HG03571 (cell line): ENCODE measurements around the gene GNG14.
"Not testable (repeated sequence)": the region's sequence is repeated elsewhere in the genome, so short reads cannot be mapped to it uniquely, and the experiment has no call there.

Source experiments
- ATAC-seq: cut with Tn5 transposase; IDR thresholded peaks from one replicate; pipeline ENCODE4 v1.9.1; 2021; ENCODE audit not compliant: unreplicated experiment

GNG14 gene

GRCh38 chr19:12666265-12667048 is 21.3 kb upstream of the GNG14 start, which contains the start of the genes MAN2B1 and WDR83:
TSS of gene MAN2B1 (minus strand) at chr19:12666742. CDS start at chr19:12666701, 41 bp downstream.
TSS of gene WDR83 (plus strand) at chr19:12666807. CDS start at chr19:12669791, 2,984 bp downstream.
- ATAC-seq, result no peak

DNA sequence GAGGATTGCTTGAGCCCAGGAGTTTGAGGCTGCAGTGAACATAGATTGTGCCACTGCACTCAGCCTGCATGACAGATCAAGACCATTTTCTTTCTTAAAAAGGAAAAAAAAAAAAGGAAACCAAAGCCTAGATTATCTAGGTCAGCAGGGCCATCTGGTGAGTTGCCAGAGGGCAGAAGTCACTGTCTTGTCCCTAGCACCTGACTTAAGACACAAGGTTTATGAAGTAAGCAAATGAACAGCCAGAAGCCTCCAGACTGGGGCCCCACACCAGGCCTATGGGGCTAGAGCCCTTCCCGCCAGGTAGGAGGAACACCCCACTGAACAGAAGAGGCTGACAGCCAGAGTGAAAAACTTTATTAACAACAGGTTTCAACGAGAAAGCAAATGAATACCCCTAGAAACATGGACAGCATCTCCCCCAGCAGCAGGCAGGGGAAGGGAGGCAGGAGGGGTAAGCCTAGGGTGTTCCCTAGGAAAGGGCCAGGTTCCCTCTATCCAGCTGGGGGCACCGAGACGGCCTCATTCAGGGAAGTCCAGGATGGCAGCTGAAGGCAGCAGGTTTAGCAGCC is 20.0 kb upstream of the GNG14 start:
- ATAC-seq, result no peak

GRCh38 chr19:12668346-12668745 is 19.5 kb upstream of the GNG14 start:
- no peak for ATAC-seq

- no peak for ATAC-seq
Observed at GRCh38 chr19:12668932-12669269, 18.9 kb upstream of the GNG14 start.

- no peak for ATAC-seq
Observed at GRCh38 chr19:12669270-12670158, 18.3 kb upstream of the GNG14 start.

DNA sequence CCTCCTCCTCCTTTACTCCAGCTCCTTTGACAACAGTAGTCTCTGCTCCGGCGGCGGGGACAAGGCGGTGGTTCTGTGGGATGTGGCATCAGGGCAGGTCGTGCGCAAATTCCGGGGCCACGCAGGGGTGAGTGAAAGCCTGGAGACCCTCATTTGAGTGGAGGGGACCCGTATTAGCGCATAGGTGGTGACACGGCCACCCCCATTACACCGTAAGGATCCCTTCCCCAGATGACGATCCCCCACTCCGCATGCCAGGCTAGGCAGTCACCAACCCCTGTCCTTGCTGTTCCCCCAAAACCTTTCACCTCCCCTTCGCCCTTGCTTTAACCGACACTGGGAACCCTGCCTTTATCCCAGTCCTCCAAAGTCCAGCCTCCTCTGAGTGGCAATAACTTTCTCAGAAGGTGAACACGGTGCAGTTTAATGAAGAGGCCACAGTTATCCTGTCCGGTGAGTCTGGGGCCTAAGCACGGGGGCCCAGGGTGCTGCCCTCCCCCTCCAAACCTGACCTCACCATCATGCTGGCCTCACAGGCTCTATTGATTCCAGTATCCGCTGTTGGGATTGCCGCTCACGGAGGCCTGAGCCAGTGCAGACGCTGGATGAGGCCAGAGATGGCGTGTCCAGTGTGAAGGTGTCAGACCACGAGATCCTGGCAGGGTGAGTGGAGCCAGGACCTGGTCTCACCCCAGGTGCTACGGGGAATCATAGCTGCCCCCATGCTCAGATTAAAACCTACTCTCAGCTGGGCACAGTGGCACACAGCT is 17.5 kb upstream of the GNG14 start:
- no peak for ATAC-seq

GRCh38 chr19:12672744-12673143 is 15.1 kb upstream of the GNG14 start:
- no peak for ATAC-seq

DNA sequence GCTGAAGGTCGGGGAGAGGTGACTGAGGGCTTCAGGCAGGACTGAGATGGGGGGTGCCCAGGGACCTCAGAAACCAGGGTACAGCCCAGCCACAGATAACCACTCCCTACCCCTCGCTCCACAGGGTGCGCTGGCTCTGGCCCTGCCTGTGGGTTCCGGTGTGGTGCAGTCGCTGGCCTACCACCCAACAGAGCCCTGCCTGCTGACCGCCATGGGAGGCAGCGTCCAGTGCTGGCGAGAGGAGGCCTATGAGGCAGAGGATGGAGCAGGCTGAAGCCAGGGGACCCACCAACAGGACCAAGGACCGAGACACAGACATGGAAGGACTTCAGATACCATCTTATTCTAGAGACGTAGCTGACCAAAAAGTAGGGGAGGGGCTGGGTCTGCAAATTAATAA is 12.4 kb upstream of the GNG14 start:
- ATAC-seq, result no peak

DNA sequence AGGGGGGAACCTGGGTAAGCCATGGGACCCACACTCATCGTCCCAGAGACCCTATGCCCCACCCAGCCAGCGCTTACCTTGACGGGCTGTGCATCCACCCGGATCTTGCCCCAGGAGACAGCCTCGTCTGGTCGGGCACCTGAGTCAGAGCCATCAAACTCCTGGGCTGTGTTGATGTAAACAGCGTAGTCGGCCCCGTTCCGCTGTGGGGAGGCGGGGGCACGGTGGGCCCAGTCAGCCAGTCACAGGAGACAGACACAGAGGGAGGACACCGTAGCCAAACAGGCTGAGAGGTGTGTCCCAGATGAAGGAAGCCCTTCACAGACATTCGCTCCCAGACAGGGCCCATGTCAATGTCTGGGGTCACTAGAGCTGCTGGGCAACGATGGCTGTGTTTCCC is 11.9 kb upstream of the GNG14 start:
- no peak for ATAC-seq

GRCh38 chr19:12676384-12676792 is 11.4 kb upstream of the GNG14 start:
- ATAC-seq, result no peak

DNA sequence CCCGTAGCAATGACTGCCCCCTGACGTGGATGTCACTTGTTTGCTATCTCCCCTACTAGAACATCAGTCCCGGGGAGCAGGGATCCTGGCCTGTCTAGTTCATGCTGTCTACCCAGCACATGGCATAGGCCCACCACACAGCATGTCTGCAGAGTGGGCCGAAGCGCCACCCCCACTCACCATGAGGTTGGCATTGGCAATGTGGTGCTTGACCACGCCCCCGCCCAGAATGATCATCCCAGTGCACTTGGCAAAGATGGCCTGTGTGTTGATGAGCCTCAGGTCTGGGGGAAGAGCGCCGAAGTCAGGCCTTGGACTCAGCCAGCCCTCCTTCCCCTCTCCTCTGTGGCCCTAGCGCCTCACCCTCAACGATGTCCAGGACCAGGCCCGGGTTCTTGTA is 10.9 kb upstream of the GNG14 start:
- no peak for ATAC-seq

DNA sequence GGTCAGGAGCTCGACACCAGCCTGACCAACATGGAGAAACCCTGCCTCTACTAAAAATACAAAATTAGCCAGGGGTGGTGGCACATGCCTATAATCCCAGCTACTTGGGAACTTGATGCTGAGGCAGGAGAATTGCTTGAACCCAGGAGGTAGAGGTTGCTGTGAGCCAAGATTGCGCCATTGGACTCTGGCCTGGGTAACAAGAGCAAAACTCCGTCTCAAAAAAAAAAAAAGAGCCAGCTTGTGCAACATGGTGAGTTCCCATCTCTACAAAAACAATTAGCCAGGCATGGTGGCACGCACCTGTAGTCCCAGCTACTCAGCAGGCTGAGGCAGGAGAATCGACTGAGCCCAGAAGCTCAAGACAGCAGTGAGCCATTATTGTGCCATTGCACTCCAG is 9.8 kb upstream of the GNG14 start:
- not testable (repeated sequence) for ATAC-seq

GRCh38 chr19:12680034-12680433 is 7.8 kb upstream of the GNG14 start:
- no peak for ATAC-seq

DNA sequence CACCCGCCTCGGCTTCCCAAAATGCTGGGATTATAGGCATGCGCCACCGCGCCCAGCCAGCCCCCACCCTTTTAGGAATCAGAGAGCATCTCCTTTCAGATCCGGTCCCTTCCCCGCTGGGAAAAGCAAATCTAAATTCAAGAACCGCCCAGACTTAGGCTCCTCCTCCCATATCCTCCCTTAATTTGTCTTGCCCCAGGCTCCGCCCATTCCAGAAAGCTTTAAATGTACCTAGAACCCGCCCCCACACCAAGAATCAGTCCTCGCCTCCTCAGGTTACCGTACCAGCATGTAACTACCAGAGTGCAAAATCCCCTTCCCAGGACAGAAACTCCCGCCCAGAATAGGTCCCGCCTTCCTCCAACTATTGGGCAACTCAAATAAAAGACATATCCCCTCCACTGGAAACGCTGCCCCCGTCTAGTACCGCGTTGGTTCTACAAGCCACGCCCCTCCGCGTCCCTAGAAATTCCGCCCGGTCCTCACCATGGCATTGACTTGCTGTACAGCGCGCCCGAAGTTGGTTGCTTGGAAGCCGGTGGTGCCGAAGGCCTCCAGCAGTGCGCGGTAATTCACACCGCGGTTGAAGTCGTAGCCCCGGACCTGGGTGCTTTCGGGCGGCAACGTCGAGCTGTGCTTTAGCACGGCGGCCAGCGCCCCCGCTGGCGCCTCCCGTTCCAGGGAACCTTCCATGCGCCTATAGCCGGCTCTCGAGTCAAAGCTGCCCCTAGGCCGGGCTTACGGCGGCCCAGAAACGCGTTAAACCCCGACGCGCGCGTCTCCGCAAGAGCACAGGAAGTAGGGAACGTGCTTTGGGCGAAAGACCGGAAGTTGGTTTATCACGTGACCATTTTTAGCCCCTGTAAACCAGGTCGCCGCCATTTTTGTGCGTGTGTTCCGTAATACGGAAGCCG is 6.5 kb upstream of the GNG14 start, which contains the start of gene DHPS:
Gene DHPS, minus strand, starts transcription at position 807 of the 914 bp plus-strand sequence. Its CDS starts 114 bp downstream, at position 693.
- ATAC-seq, result peak; percentile 68

- ATAC-seq, result no peak
Observed at GRCh38 chr19:12685831-12686230, 2.0 kb upstream of the GNG14 start.

GRCh38 chr19:12689012-12689411 is 1.2 kb downstream of the GNG14 start:
- no peak for ATAC-seq

DNA sequence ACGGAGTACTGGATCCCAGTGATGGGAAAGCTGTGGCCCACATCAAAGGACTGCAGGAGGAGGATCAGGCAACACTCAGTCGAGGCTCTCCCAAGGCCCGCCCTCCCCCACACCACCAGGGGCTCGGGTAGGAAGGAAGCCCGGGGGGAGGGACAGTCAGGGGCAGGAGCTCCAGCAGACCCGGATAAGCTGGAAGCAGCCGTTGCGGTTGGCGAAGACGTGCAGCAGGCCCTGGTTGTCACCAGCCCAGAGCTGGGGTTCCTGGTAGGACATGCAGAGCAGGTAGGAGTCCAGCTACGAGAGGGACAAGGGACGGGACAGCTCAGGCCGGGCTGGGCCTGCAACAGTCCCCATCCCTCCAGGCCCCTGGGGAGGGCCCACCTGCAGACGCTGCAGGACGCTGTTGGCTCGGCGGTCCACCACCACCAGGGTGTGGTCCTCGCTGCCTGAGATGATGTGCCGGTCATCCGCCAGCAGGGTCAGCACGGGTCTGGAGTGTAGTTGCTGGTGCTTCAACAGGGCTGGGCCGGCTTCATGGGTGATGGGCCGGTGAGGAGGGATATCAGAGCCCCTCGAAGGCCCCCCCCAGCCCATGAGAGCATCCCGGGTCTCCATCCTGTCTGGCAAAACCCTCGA is 1.9 kb downstream of the GNG14 start:
- no peak for ATAC-seq

GRCh38 chr19:12692960-12693359 is 5.2 kb downstream of the GNG14 start:
- no peak for ATAC-seq

DNA sequence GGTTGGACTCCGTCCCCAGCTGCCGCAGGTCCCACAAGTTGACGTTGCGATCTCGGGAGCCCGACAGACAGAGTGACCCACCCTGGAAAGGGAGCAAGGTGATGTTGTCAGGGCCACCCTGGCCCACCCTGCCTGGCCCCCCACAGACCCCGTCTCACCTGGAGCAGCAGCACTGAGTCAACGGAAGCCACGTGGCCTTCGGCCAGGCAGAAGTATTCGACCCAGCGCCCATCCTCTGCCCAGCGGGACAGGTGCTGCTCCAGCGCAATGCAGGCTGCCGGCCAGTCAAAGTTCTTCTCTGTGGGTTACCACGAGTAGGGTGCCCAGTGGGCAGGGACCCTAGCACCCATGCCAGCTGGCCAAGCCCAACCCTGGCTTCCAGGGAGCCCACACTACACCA is 6.8 kb downstream of the GNG14 start:
- no peak for ATAC-seq
